ENCODE data around the gene IL1RAPL2. TPM values are rescaled to one million over a fixed set of nuclear protein-coding genes. Genes with fewer than 3 reads are reported as not detected.
"Not testable (repeated sequence)": the region's sequence is repeated elsewhere in the genome, so short reads cannot be mapped to it uniquely, and the experiment has no call there.

The IL1RAPL2 gene
- total RNA-seq, 1 donor from 2014 or later, result not detected

GRCh38 chrX:105101378-105101777 is 535.4 kb downstream of the IL1RAPL2 start:
- no peak overlapping the region for H3K27ac Mint-ChIP-seq
- H3F3A ChIP-seq (ENCODE audit: low read depth), result no peaks in the 10 kb centered on the region
- no peaks in the 10 kb centered on the region for H3K27me3 ChIP-seq
- no peak overlapping the region for H3K4me3 Mint-ChIP-seq
- H3K27ac ChIP-seq, result no peak overlapping the region
- no peak overlapping the region for H2AFZ ChIP-seq (replicated peaks)
- no peaks in the 10 kb centered on the region for H3K36me3 ChIP-seq
- no peaks in the 10 kb centered on the region for H3K9me3 ChIP-seq (ENCODE audit: low read depth)
- H3K9me3 Mint-ChIP-seq, result no peaks in the 10 kb centered on the region
- H3K4me3 ChIP-seq, result no peak overlapping the region
- no peaks in the 10 kb centered on the region for H3K27me3 Mint-ChIP-seq (ENCODE audit: insufficient read depth, low read depth)
- H3K36me3 Mint-ChIP-seq, result no peaks in the 10 kb centered on the region
- no peaks in the 10 kb centered on the region for H3K4me1 ChIP-seq
- TF ChIP-seq EZH2 (IDR thresholded peaks at IDR 0.05) (no peak), EZH2phosphoT487 (IDR thresholded peaks at IDR 0.05) (no peak), CTCF (IDR thresholded peaks at IDR 0.05) (no peak)
- no peak for DNase-seq (ENCODE audit: low spot score)
- H3K4me1 Mint-ChIP-seq, result no peaks in the 10 kb centered on the region
- no peak overlapping the region for H3K4me2 ChIP-seq
- H3K79me2 ChIP-seq (ENCODE audit: low read depth), result no peaks in the 10 kb centered on the region
- no peak overlapping the region for H3K9ac ChIP-seq
- H4K20me1 ChIP-seq (ENCODE audit: low read depth), result no peaks in the 10 kb centered on the region

- no peaks in the 10 kb centered on the region for H3K27me3 Mint-ChIP-seq (ENCODE audit: insufficient read depth, low read depth)
- Histone ChIP-seq H3K4me2 (no peak overlapping the region), H2AFZ (replicated peaks) (no peak overlapping the region), H3K27ac (no peak overlapping the region), H3K27me3 (no peaks in the 10 kb centered on the region), H3K79me2 (ENCODE audit: low read depth) (no peaks in the 10 kb centered on the region), H3K9me3 (ENCODE audit: low read depth) (no peaks in the 10 kb centered on the region), H3K4me3 (no peak overlapping the region), H3F3A (ENCODE audit: low read depth) (no peaks in the 10 kb centered on the region), H3K4me1 (no peaks in the 10 kb centered on the region), H4K20me1 (ENCODE audit: low read depth) (no peaks in the 10 kb centered on the region), H3K36me3 (no peaks in the 10 kb centered on the region), H3K9ac (no peak overlapping the region)
- DNase-seq (ENCODE audit: low spot score), result no peak
- H3K27ac Mint-ChIP-seq, result no peak overlapping the region
- no peaks in the 10 kb centered on the region for H3K9me3 Mint-ChIP-seq
- H3K36me3 Mint-ChIP-seq, result no peaks in the 10 kb centered on the region
- peaks cover 9% of the 10 kb centered on the region for H3K4me1 Mint-ChIP-seq
- no peak overlapping the region for H3K4me3 Mint-ChIP-seq
- TF ChIP-seq EZH2 (IDR thresholded peaks at IDR 0.05) (no peak), CTCF (IDR thresholded peaks at IDR 0.05) (no peak), EZH2phosphoT487 (IDR thresholded peaks at IDR 0.05) (no peak)
Measured at GRCh38 chrX:105109936-105110335, 543.9 kb downstream of the IL1RAPL2 start.

- Mint-ChIP-seq H3K4me3 (no peak overlapping the region), H3K27ac (no peak overlapping the region), H3K27me3 (ENCODE audit: insufficient read depth, low read depth) (no peaks in the 10 kb centered on the region), H3K36me3 (no peaks in the 10 kb centered on the region), H3K9me3 (no peaks in the 10 kb centered on the region), H3K4me1 (peaks cover 9% of the 10 kb centered on the region)
- no peak for DNase-seq (ENCODE audit: low spot score)
- Histone ChIP-seq H2AFZ (replicated peaks) (no peak overlapping the region), H3K4me3 (no peak overlapping the region), H4K20me1 (ENCODE audit: low read depth) (no peaks in the 10 kb centered on the region), H3K27ac (no peak overlapping the region), H3F3A (ENCODE audit: low read depth) (no peaks in the 10 kb centered on the region), H3K4me1 (no peaks in the 10 kb centered on the region), H3K27me3 (no peaks in the 10 kb centered on the region), H3K4me2 (no peak overlapping the region), H3K9me3 (ENCODE audit: low read depth) (no peaks in the 10 kb centered on the region), H3K79me2 (ENCODE audit: low read depth) (no peaks in the 10 kb centered on the region), H3K36me3 (no peaks in the 10 kb centered on the region), H3K9ac (no peak overlapping the region)
- TF ChIP-seq EZH2phosphoT487 (IDR thresholded peaks at IDR 0.05) (no peak), CTCF (IDR thresholded peaks at IDR 0.05) (no peak), EZH2 (IDR thresholded peaks at IDR 0.05) (no peak)
Measured at GRCh38 chrX:105114554-105115130, 548.6 kb downstream of the IL1RAPL2 start.

GRCh38 chrX:105115596-105116320 is 549.8 kb downstream of the IL1RAPL2 start:
- not testable (repeated sequence) for H3K4me2 ChIP-seq; H3K27me3 ChIP-seq; H3K4me3 ChIP-seq; H3K9me3 ChIP-seq (ENCODE audit: low read depth); H3K27ac ChIP-seq; H3K27me3 Mint-ChIP-seq (ENCODE audit: insufficient read depth, low read depth); H3K79me2 ChIP-seq (ENCODE audit: low read depth); H3K36me3 Mint-ChIP-seq; H2AFZ ChIP-seq (replicated peaks); H3K36me3 ChIP-seq; H3K9me3 Mint-ChIP-seq; DNase-seq (ENCODE audit: low spot score); H3K9ac ChIP-seq; H4K20me1 ChIP-seq (ENCODE audit: low read depth); H3K4me3 Mint-ChIP-seq; H3F3A ChIP-seq (ENCODE audit: low read depth); H3K27ac Mint-ChIP-seq; H3K4me1 Mint-ChIP-seq; H3K4me1 ChIP-seq

All from neural progenitor cell (in vitro differentiated cells).